OCI-LY3 (cell line): ENCODE results near the gene ST8SIA2.

Experiments used
- CTCF ChIP-seq: fragments of 200-600, 300-600 bp; sonication (generic); IDR thresholded peaks from 2 replicates; pipeline ENCODE4 v1.5.1; 2014; ENCODE audit warnings: antibody characterized with exemption, low read length, low read depth
- EZH2phosphoT487 ChIP-seq: fragments of 200-600 bp; shearing (Covaris generic); IDR thresholded peaks from 2 replicates; pipeline ENCODE4 v1.6.1; 2018; ENCODE audit warnings: antibody characterized with exemption, mixed run types, low read depth

DNA sequence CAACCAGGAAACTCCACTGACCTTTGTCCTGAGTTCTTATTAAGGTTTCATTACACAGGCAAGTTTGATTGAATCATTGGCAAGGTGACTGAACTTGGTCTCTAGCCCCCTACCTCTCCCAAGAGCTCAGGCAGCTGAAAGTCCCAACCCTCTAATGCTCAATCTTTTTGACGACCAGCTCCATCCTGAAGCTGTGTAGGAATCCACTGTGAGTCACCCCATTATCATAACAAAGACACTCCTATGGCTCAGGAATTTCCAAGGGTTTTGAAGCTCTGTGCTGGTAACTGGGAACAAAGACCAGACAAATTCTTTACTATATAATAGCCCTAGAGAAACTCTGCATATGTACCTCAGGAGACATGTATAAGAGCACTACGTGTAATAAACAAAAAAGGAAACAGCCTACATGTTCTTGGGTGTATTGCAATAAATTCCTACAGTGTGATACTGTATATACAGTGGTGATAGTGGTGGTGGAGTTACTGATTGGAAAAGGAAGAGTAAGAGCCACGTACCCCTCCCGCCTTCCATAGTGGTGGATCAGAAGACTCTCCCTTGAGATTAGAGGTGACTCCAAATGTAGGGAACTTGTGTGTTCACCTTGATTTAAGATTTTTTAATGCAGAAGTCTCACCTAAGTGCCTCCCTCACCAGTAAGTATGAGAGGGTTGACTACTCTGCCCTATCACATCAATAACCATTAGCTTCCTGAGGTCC lies 116.6 kb downstream of the ST8SIA2 start:
- TF ChIP-seq CTCF (no peak), EZH2phosphoT487 (no peak)
